KBM-7 (cell line): ENCODE results near the gene C6orf62.
"Not testable (repeated sequence)": the region's sequence is repeated elsewhere in the genome, so short reads cannot be mapped to it uniquely, and the experiment has no call there.

Experiments used
- DNase-seq: peaks from one replicate; pipeline ENCODE4 v3.0.0-alpha.2; 2015
- in situ Hi-C: fragments of 300-500 bp; cut with MboI; formaldehyde crosslinking; loops from 2 replicates; pipeline ENCODE4 v1.14.3; 2020; ENCODE audit warnings: low sequenced_read_pairs, low pct_unique_long_range_greater_than_20kb, mixed read lengths

The C6orf62 gene

GRCh38 chr6:24719125-24719971 lies at the start of gene C6orf62:
Gene C6orf62 (minus strand): TSS chr6:24719154. CDS start chr6:24718668, 486 bp downstream.
- peak; percentile 77 for DNase-seq
- in situ Hi-C loops = no loop called here

GRCh38 chr6:24768361-24768760 lies 49.4 kb upstream of the C6orf62 start:
- DNase-seq = no peak
- in situ Hi-C loops = loop anchor here (25.0 kb wide), 1 partner anchor 181 kb away; no protein-coding TSS in a partner anchor

GRCh38 chr6:24766680-24767462 lies 47.9 kb upstream of the C6orf62 start:
- in situ Hi-C loops = loop anchor here (25.0 kb wide), 1 partner anchor 180 kb away; no protein-coding TSS in a partner anchor
- DNase-seq = peak; percentile 31

GRCh38 chr6:24765968-24766367 lies 47.0 kb upstream of the C6orf62 start:
- not testable (repeated sequence) for DNase-seq
- in situ Hi-C loops = loop anchor here (25.0 kb wide), 1 partner anchor 179 kb away; no protein-coding TSS in a partner anchor

- in situ Hi-C loops = loop anchor here (25.0 kb wide), 1 partner anchor 178 kb away; no protein-coding TSS in a partner anchor
- not testable (repeated sequence) for DNase-seq
Observed at GRCh38 chr6:24764833-24765828, 46.2 kb upstream of the C6orf62 start.

- in situ Hi-C loops = loop anchor here (25.0 kb wide), 1 partner anchor 176 kb away; no protein-coding TSS in a partner anchor
- no peak for DNase-seq
Observed at GRCh38 chr6:24763578-24763977, 44.6 kb upstream of the C6orf62 start.

GRCh38 chr6:24761851-24762250 lies 42.9 kb upstream of the C6orf62 start:
- in situ Hi-C loops = loop anchor here (25.0 kb wide), 1 partner anchor 175 kb away; no protein-coding TSS in a partner anchor
- no peak for DNase-seq

- DNase-seq = no peak
- in situ Hi-C loops = loop anchor here (25.0 kb wide), 1 partner anchor 174 kb away; no protein-coding TSS in a partner anchor
Observed at GRCh38 chr6:24761193-24761835, 42.4 kb upstream of the C6orf62 start.

- DNase-seq = no peak
- in situ Hi-C loops = loop anchor here (25.0 kb wide), 1 partner anchor 173 kb away; no protein-coding TSS in a partner anchor
Observed at GRCh38 chr6:24760210-24760609, 41.3 kb upstream of the C6orf62 start.

- no peak for DNase-seq
- in situ Hi-C loops = loop anchor here (25.0 kb wide), 1 partner anchor 172 kb away; no protein-coding TSS in a partner anchor
Observed at GRCh38 chr6:24759718-24760117, 40.8 kb upstream of the C6orf62 start.

- in situ Hi-C loops = loop anchor here (25.0 kb wide), 1 partner anchor 170 kb away; no protein-coding TSS in a partner anchor
- no peak for DNase-seq
Observed at GRCh38 chr6:24757611-24758010, 38.7 kb upstream of the C6orf62 start.

- no peak for DNase-seq
Observed at GRCh38 chr6:24755279-24755678, 36.3 kb upstream of the C6orf62 start.

GRCh38 chr6:24754378-24754777 lies 35.4 kb upstream of the C6orf62 start:
- not testable (repeated sequence) for DNase-seq
- in situ Hi-C loops = loop anchor here (25.0 kb wide), 1 partner anchor 167 kb away; no protein-coding TSS in a partner anchor

More at GRCh38 chr6:24755279-24755678, 36.3 kb upstream of the C6orf62 start:
- in situ Hi-C loops = loop anchor here (25.0 kb wide), 1 partner anchor 168 kb away; no protein-coding TSS in a partner anchor

GRCh38 chr6:24753545-24753944 lies 34.6 kb upstream of the C6orf62 start:
- in situ Hi-C loops = loop anchor here (25.0 kb wide), 1 partner anchor 166 kb away; no protein-coding TSS in a partner anchor
- no peak for DNase-seq

- in situ Hi-C loops = loop anchor here (25.0 kb wide), 1 partner anchor 166 kb away; no protein-coding TSS in a partner anchor
- no peak for DNase-seq
Observed at GRCh38 chr6:24752917-24753492, 34.1 kb upstream of the C6orf62 start.

GRCh38 chr6:24752503-24752902 lies 33.5 kb upstream of the C6orf62 start:
- in situ Hi-C loops = loop anchor here (25.0 kb wide), 1 partner anchor 165 kb away; no protein-coding TSS in a partner anchor
- DNase-seq = no peak

- not testable (repeated sequence) for DNase-seq
- in situ Hi-C loops = loop anchor here (25.0 kb wide), 1 partner anchor 164 kb away; no protein-coding TSS in a partner anchor
Observed at GRCh38 chr6:24750878-24751277, 31.9 kb upstream of the C6orf62 start.
